22Rv1 (cell line): ENCODE measurements around the gene KAT2A.

Source experiments
- H3K27ac ChIP-seq: fragments of 450-650 bp; 2 replicates; pipeline ENCODE4 v1.5.1; 2017
- CTCF ChIP-seq: fragments of 450-650 bp; IDR thresholded peaks from 2 replicates; pipeline ENCODE4 v1.5.1; 2017; ENCODE audit warnings: mild to moderate bottlenecking
- ZFX ChIP-seq: fragments of 450-650 bp; IDR thresholded peaks from 2 replicates; pipeline ENCODE4 v1.6.1; 2017; ENCODE audit warnings: antibody characterized with exemption, borderline replicate concordance

Gene KAT2A

GRCh38 chr17:42072323-42073187 lies 48.6 kb downstream of the KAT2A start:
- TF ChIP-seq ZFX, result no peak
- peak; percentile 59 for TF ChIP-seq CTCF
- no peak overlapping the region for H3K27ac ChIP-seq

GRCh38 chr17:42071810-42072209 lies 49.4 kb downstream of the KAT2A start:
- TF ChIP-seq CTCF (no peak), ZFX (no peak)
- H3K27ac ChIP-seq, result no peak overlapping the region

- no peak for TF ChIP-seq CTCF
- no peak for TF ChIP-seq ZFX
- H3K27ac ChIP-seq, result no peak overlapping the region
Observed at GRCh38 chr17:42068979-42069378, 52.2 kb downstream of the KAT2A start.

- TF ChIP-seq ZFX, result no peak
- TF ChIP-seq CTCF, result peak; percentile 92
- no peak overlapping the region for H3K27ac ChIP-seq
Observed at GRCh38 chr17:42067371-42068091, 53.6 kb downstream of the KAT2A start.

- no peak for TF ChIP-seq CTCF
- TF ChIP-seq ZFX, result no peak
- H3K27ac ChIP-seq, result no peak overlapping the region
Observed at GRCh38 chr17:42065201-42065600, 56.0 kb downstream of the KAT2A start.
